ENCODE results near the gene MARCHF10.
"Not testable (repeated sequence)": the region's sequence is repeated elsewhere in the genome, so short reads cannot be mapped to it uniquely, and the experiment has no call there.

Gene MARCHF10, protein sequence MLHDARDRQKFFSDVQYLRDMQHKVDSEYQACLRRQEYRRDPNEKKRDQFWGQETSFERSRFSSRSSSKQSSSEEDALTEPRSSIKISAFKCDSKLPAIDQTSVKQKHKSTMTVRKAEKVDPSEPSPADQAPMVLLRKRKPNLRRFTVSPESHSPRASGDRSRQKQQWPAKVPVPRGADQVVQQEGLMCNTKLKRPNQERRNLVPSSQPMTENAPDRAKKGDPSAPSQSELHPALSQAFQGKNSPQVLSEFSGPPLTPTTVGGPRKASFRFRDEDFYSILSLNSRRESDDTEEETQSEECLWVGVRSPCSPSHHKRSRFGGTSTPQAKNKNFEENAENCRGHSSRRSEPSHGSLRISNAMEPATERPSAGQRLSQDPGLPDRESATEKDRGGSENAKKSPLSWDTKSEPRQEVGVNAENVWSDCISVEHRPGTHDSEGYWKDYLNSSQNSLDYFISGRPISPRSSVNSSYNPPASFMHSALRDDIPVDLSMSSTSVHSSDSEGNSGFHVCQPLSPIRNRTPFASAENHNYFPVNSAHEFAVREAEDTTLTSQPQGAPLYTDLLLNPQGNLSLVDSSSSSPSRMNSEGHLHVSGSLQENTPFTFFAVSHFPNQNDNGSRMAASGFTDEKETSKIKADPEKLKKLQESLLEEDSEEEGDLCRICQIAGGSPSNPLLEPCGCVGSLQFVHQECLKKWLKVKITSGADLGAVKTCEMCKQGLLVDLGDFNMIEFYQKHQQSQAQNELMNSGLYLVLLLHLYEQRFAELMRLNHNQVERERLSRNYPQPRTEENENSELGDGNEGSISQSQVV
- 0.35 to 0.36 reads per million in 2 donors for total RNA-seq

DNA sequence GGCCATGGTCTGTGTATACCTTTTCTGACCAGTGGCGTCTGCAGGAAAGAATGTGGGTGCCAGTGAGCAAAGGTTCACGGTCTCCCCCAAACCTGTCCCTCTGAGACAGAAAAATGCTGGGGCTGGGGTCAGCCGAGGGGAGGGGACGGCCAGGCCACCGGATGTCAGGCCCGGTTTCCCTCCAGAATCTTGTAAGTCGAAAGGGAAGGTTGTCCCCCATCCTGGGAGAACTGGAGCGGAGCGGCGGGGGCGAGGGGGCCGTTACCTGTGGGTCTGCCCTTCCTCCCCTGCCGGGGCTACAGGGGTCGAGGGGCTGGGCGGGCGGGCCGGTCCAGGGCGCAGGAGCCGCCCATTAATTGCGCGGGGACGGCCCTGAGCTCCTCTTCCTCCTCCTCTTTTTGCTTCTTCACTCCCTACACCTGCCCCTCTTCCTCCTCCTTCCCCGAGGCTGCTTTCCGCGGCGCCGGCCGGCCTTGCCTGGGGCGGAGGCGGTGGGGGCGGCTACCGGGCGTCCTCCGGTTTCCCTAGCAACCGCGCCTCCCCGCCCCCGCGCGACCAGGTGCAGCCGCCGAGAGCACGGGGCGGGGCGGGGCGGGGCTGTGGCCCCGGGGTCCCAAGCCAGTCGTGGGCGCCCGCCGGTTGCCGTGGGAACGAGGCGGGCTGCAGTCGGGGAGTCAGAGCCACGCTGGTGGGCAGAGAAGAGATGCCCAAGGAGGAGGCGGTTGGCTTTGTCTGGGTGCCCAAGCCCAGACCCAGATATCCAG, at the start of gene MARCHF10:
Gene MARCHF10, minus strand, starts transcription at position 503 of the 764 bp plus-strand sequence. CDS start 6,579 bp downstream, outside the sequence.
- DNase-seq = no peak

DNA sequence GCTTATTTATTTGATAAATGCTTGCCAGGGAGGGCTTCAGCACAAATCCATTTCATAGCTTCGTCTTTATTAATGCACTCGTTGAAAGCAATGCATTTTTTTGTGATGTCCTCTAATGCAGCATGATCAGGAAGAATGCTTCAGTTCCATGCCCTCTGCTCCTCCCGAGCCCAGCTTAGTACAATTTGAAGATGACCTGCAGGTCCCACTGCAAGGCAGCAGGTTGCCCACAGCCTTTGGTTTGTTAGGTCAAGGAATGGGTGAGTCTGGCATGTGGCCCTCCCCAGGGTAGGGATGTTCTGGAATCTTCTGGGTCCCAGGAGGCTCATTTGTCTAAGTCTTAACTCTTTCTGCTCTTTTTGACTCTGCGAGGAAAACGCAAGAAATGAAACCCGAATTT, 49.4 kb upstream of the MARCHF10 start:
- DNase-seq = no peak

DNA sequence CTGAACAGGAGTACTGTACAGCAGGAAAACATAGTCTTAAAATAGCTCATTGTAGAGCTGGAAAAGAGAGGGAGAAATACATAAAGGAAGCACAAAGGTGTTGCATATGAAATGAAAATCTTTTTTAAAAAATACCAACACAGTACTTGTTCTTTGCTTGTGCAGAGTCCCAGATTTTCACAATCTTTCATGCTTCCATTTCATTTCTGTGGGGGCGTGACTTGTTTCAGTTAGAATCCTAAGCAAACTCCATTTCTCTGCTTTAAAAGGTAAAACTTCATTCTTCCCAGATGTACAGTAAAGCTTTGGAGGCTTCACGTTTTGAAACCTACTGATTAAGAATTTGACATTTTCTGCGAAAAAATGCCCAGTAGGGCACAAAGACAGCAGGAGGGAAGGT, 48.5 kb upstream of the MARCHF10 start:
- no peak for DNase-seq

DNA sequence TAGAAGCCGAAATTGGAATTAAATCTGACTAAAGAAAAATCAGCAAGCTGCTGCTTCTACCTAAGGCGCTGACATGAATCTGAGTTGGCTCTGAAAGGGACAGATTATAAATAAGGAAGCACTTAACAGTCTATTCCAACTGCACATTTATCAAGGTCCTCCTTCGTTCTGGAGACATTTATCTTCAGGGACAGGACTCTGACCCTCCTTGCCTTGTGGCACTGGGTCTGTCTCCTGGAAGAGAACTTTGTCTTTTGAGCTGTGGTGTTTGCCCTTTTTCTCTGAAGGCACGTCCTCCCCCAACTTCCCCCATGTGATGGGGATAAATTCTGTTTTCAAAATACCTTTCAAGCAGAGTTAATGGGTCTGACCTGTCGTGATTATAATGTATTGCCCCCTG, 47.0 kb upstream of the MARCHF10 start:
- DNase-seq = no peak

DNA sequence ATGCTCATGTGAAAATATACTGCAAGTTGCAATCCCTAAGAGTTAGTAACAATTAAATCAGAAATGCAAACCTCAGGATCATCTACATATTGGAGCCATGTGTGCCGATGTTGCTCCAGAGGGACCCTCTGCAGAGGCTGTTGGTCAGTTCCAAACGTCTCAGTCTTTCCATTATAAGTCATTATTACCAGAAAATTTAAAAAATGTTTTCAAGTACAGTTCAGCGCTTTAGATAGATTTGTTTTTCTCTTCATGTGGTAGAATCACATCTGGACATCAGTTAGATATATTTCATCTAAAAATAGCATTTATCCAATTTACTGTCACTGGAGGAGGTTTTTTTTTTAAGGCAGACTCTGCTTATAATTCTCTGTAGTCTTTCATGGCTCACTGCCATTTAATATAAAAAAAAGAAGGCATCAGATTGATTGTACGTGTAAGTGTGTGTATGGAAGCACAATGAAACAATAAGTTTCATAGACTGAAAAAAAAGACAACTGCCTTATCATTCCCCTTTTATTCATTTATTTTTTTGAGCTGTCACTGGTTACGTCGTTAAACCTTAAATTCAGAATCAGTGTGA, 46.1 kb upstream of the MARCHF10 start:
- no peak for DNase-seq

DNA sequence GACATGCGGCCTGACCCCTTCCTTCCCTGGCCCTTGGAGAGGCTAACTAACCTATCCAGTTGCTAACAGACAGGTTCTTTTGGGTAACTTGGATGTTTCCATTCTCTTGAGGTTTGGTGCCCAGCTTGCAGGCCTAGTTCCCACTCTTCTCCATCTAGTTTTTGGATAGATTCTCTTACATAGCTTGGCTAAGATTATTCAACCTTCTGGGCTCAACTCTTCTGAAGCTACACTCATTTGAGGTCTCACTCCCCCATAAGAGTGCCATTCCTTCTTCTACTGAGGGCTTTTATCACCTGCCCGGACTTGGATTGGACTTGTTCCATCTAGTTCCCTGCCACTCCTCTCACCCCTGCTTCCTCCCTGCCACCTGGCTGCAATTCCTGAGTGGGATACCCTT, 44.1 kb upstream of the MARCHF10 start:
- no peak for DNase-seq

DNA sequence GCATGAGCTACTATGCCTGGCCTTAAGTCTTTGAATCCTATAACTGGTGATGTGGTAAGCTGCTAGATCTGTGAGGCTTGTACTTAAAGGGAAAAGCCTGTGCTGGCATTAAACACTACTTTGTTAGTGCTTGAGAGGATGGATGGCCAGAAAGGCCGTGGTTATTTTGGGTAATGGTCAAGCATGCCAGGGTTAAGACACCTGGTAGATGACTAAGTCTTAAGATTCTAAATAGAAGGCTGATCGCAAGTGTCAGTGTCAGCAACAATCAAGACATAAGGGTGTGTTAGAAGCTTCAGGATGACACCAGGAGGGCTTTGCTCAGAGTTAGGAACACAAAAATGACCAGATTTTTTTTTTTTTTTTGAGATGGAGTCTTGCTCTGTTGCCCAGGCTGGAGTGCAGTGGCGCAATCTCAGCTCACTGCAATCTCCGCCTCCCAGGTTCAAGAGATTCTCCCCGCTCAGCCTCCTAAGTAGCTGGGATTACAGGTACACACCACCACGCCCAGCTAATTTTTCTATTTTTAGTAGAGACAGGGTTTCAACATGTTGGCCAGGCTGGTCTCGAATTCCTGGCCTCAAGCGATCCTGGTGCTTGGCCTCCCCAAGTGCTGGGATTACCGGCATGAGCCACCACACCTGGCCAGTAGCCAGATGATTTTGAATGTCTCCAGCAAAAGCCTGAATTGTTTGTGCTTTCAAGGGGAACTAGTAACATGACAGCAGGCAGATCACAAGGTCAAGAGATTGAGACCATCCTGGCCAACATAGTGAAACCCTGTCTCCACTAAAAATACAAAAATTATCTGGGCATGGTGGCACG, 41.7 kb upstream of the MARCHF10 start:
- not testable (repeated sequence) for DNase-seq

DNA sequence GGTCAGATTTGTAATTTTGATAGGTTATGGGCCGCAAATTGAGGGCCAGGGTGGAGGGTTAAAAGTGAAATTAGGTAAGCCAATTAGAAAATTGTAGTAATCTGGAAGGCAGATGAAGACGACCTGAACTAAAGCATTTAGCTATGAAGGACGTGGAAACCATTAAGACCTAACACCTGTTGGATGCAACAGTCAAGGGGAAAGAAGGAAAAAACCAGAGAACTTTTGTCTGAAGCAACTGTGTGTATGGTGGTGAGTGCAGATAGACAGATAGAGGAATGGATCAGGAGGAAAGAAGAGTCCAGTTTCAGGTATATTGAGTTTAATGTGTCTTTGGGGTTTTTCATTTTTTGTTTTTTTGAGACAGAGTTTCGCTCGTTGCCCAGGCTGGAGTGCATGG, 40.2 kb upstream of the MARCHF10 start:
- DNase-seq = no peak

DNA sequence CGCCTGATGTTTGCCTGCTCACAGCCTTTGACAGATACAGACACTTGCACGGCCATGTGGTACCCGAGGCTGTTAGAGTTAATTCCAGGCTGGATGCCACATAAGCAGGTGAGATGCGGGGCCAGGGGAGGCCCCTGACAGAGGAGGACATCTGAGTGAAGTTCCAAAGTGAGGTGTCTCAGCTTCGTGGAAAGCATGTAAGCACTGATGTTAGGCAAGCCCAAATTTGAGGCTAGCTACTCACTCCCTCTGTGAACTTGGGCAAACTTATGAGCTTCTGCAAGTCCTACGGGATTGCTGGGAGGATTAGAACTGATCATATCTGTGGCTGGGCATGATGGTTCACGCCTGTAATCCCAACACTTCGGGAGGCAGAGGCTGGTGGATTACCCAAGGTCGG, 39.3 kb upstream of the MARCHF10 start:
- no peak for DNase-seq

DNA sequence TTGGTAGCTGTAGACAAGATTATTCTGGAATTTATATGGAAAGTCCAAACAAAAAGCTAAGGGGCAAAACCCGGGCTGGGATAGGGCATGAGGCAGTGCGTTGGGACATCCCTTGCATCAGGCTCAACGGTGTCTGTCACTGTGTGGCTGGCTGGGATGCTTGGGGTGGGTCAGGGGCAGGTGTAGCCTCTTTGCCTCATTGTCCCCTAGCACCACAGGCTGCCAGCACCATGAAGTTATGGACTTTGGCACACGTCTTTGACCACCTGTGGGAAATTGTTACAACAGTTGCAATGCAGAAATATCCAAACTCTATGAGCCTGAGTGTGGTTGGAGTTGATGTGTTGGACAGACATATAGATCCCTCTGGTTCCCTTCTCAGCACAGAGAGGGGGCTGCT, 32.8 kb upstream of the MARCHF10 start:
- no peak for DNase-seq

DNA sequence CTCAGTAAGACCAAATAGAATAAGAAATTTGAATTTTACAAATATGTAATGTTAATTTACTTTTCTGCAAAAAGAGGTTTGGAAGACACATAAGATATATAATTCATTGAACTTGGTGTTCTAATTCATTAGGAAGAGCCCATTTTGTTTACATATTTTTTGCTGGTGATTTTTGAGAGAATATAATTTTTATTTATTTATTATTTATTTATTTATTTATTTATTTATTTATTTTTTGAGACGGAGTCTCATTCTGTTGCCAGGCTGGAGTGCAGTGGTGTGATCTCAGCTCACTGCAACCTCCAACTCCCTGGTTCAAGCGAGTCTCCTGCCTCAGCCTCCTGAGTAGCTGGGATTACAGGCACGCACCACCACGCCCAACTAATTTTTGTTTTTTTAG, 25.7 kb upstream of the MARCHF10 start:
- not testable (repeated sequence) for DNase-seq

DNA sequence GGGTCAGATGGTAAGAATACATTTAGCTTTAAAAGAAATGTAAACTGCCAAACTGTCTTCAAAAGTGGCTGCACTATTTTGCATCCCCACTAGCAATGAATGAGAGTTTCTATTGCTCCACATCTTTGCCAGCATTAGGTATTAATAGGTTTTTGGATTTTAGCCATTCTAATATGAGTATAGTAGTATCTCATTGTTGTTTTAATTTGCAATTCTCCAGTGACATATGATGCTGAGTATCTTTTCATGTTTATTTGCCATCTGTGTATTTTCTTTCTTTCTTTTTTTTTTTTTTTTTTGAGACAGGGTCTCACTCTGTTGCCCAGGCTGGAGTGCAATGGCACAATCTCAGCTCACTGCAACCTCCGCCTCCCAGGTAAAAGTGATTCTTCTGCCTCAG, 24.3 kb upstream of the MARCHF10 start:
- no peak for DNase-seq

DNA sequence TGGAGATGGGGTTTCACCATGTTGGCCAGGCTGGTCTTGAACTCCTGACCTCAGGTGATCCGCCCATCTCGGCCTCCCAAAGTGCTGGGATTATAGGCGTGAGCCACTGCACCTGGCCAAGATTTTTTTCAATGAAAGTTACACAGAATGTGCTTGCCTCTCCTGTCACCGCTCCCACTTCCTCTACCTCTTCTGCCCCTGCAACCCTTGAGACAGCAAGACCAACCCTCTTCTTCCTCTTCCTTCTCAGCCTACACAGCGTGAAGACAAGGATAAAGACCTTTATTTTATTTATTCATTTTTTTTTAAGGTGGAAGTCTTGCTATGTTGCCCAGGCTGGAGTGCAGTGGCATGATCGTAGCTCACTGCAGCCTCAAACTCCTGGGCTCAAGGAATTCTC, 23.0 kb upstream of the MARCHF10 start:
- not testable (repeated sequence) for DNase-seq

DNA sequence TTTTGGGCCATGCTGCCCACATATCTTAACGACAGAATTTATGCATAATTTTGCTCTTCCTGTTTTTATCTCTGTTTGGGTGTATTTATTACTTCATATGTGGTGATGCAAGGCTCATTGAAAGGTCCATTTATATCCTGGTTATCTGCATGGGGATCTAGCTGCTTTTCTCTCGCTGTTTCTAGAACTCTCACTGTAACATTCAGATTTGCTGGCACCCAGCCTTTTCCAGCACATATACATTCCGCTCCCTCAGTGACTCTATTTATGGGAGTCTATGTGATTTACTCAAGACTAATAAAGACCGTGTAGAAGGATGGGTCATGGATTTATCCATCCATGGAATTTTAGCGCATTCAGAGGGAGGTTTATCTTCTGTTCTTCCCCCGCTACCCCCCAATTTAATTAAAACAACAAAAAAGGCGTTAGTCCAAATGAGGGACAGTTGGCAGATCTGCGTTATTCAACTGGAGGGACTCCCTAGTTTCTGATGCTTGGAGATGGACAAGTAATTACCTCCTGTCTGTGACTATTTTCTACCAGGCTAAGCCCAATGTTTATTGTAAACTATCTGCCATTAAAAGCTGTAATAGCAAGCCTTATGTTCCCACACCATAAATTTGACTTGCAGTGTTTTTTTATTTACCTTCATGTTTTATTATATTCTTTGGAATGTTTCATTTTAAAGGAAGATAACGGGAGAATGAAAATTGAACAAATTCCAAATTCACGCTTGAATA, 19.8 kb upstream of the MARCHF10 start:
- DNase-seq = no peak

DNA sequence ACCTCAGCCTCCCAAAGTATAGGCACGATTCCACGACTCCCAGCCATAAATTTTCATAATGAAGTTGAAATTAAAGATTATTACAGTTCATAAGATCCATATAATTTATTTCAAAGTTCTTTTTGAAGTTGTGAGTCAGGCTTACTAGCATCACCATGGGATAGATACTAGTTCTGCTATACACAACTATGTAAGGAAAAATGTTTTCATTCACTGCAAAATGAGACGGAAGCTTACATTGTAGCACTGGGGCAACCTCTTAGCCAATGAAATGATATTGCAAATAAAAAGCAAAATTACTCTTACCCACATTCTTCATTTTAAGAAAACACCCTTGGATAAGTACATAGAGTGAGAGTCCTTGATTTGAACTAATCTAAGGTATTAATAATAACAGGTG, 18.8 kb upstream of the MARCHF10 start:
- DNase-seq = no peak

DNA sequence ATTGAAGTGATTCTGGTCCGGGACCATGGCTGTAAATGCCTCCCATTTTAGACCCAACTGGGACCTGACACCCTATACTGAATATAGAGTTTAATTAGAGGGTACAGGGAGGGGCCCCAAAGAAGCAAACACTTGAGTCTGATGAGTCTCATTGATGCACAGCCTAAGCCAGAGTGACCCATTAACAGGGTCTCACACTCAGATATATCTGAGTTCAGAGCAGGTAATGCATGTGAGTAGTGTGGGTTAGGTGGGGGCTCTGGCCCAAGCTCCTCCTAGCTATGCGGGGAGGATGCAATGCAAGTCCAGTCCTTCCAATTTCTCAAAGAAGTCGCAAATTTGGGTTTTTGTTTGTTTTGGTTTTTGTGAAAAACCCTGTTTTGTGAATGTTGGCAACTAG, 17.1 kb upstream of the MARCHF10 start:
- no peak for DNase-seq

DNA sequence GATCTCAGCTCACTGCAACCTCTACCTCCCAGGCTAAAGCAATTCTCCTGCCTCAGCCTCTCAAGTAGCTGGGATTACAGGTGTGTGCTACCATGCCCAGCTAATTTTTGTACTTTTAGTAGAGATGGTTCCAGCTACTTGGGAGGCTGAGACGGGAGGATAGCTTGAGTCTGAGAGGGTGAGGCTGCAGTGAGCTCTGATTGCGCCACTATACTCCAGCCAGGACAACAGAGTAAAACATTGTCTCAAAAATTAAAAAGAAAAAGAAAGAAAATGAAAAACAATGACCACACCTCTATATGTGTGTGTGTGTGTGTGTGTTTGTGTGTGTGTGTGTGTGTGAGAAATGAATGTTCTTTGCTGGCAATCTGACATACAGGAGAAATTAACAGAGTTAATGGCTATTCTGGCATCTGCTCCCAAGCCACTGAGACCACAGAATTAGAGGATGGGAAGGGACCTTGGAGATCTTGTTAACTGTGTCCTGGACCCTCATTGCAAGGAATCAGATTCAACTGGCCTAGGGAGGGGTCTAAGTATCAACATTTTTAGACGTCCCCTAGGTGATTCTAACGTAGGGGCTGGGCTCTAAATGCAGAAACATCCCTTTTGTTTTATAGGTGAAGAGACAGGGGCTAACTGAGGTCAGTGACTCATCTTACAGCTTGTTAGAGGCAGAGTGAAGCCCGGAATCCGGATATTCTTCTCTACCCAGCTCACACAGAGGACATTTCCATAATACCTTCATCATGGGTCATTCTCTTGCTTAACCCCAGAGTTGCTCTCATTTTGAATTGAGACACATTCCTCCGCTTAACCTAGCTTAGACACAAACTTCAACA, 16.4 kb upstream of the MARCHF10 start:
- no peak for DNase-seq

DNA sequence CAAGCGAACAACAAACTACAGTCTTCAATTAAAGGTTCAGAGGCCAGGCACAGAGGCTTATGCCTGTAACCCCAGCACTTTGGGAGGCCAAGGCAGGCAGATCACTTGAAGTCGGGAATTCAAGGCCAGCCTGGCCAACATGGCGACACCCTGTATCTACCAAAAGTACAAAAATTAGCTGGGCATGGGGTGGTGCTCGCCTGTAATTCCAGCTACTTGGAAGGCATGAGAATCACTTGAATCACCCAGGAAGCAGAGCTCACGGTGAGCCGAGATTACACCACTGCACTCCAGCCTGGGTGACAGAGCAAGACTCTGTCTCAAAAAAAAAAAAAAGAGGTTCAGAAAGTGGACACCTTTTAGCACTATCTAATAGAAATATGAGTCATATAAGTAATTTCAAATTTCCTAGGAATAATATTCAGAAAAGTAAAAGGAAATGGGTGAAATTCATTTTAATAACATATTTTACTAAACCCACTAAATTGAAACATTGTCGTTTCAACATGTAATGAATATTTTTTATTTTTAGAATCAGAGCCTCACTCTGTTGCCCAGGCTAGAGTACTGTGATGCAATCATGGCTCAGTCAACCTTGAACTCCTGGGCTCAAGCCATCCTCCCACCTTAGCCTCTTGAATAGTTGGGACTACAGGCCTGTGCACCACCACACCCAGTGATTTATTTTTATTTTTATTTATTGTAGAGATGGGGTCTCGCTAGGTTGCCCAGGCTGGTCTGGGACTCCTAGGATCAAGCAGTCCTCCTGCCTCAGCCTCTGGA, 15.2 kb upstream of the MARCHF10 start:
- DNase-seq = no peak
